ENCODE measurements around the gene APEX1. TPM values are rescaled to one million over a fixed set of nuclear protein-coding genes. Genes with fewer than 3 reads are reported as not detected.

Gene APEX1
- total RNA-seq, 1 donor from 2014 or later = 265 TPM

GRCh38 chr14:20476776-20477175 lies 21.8 kb downstream of the APEX1 start:
- no peak overlapping the region for H3K4me3 Mint-ChIP-seq (ENCODE audit: unreplicated experiment)
- peaks cover 1% of the 10 kb centered on the region for H3K9me3 Mint-ChIP-seq (ENCODE audit: unreplicated experiment)
- TF ChIP-seq CTCF (IDR thresholded peaks at IDR 0.05; ENCODE audit: partially characterized antibody, unreplicated experiment) = no peak
- no peaks in the 10 kb centered on the region for H3K4me1 Mint-ChIP-seq (ENCODE audit: low read depth, unreplicated experiment)
- no peak overlapping the region for H3K27ac Mint-ChIP-seq (ENCODE audit: unreplicated experiment)
- no peaks in the 10 kb centered on the region for H3K36me3 Mint-ChIP-seq (ENCODE audit: unreplicated experiment)
- no peaks in the 10 kb centered on the region for H3K27me3 Mint-ChIP-seq (ENCODE audit: unreplicated experiment)
- DNase-seq = no peak

GRCh38 chr14:20477211-20477876 lies 22.3 kb downstream of the APEX1 start:
- peaks cover 1% of the 10 kb centered on the region for H3K9me3 Mint-ChIP-seq (ENCODE audit: unreplicated experiment)
- no peaks in the 10 kb centered on the region for H3K27me3 Mint-ChIP-seq (ENCODE audit: unreplicated experiment)
- H3K27ac Mint-ChIP-seq (ENCODE audit: unreplicated experiment) = no peak overlapping the region
- DNase-seq = no peak
- no peaks in the 10 kb centered on the region for H3K4me1 Mint-ChIP-seq (ENCODE audit: low read depth, unreplicated experiment)
- TF ChIP-seq CTCF (IDR thresholded peaks at IDR 0.05; ENCODE audit: partially characterized antibody, unreplicated experiment) = no peak
- no peak overlapping the region for H3K4me3 Mint-ChIP-seq (ENCODE audit: unreplicated experiment)
- H3K36me3 Mint-ChIP-seq (ENCODE audit: unreplicated experiment) = no peaks in the 10 kb centered on the region

GRCh38 chr14:20478894-20479293 lies 23.9 kb downstream of the APEX1 start:
- peaks cover 1% of the 10 kb centered on the region for H3K9me3 Mint-ChIP-seq (ENCODE audit: unreplicated experiment)
- no peaks in the 10 kb centered on the region for H3K27me3 Mint-ChIP-seq (ENCODE audit: unreplicated experiment)
- no peak for TF ChIP-seq CTCF (IDR thresholded peaks at IDR 0.05; ENCODE audit: partially characterized antibody, unreplicated experiment)
- no peak overlapping the region for H3K4me3 Mint-ChIP-seq (ENCODE audit: unreplicated experiment)
- DNase-seq = no peak
- no peaks in the 10 kb centered on the region for H3K36me3 Mint-ChIP-seq (ENCODE audit: unreplicated experiment)
- no peaks in the 10 kb centered on the region for H3K4me1 Mint-ChIP-seq (ENCODE audit: low read depth, unreplicated experiment)
- no peak overlapping the region for H3K27ac Mint-ChIP-seq (ENCODE audit: unreplicated experiment)

- Mint-ChIP-seq H3K27ac (ENCODE audit: unreplicated experiment) (no peak overlapping the region), H3K4me1 (ENCODE audit: low read depth, unreplicated experiment) (no peaks in the 10 kb centered on the region), H3K4me3 (ENCODE audit: unreplicated experiment) (no peak overlapping the region), H3K27me3 (ENCODE audit: unreplicated experiment) (no peaks in the 10 kb centered on the region), H3K9me3 (ENCODE audit: unreplicated experiment) (no peaks in the 10 kb centered on the region), H3K36me3 (ENCODE audit: unreplicated experiment) (no peaks in the 10 kb centered on the region)
- no peak for DNase-seq
- TF ChIP-seq CTCF (IDR thresholded peaks at IDR 0.05; ENCODE audit: partially characterized antibody, unreplicated experiment) = no peak
Measured at GRCh38 chr14:20482382-20482781, 27.4 kb downstream of the APEX1 start.

- Mint-ChIP-seq H3K9me3 (ENCODE audit: unreplicated experiment) (no peaks in the 10 kb centered on the region), H3K27ac (ENCODE audit: unreplicated experiment) (no peak overlapping the region), H3K4me3 (ENCODE audit: unreplicated experiment) (no peak overlapping the region), H3K36me3 (ENCODE audit: unreplicated experiment) (no peaks in the 10 kb centered on the region), H3K27me3 (ENCODE audit: unreplicated experiment) (no peaks in the 10 kb centered on the region), H3K4me1 (ENCODE audit: low read depth, unreplicated experiment) (peaks cover 3% of the 10 kb centered on the region)
- TF ChIP-seq CTCF (IDR thresholded peaks at IDR 0.05; ENCODE audit: partially characterized antibody, unreplicated experiment) = no peak
- no peak for DNase-seq
Measured at GRCh38 chr14:20485900-20486299, 30.9 kb downstream of the APEX1 start.
